Head of caudate nucleus (tissue), 42 donors: Measurements from ENCODE around the gene ASCL5.

Experiments used
- DNase-seq, 42 donors: peaks; one replicate each; pipeline versions ENCODE4 v3.0.0 to v3.0.0-alpha.2; 2020 to 2021; ENCODE audit warnings: mixed read lengths in 7 of 42
- intact Hi-C: fragments of 100-400 bp; cut with DNase I; formaldehyde crosslinking; loops from one replicate; pipeline ENCODE4 v1.15.0; 2022

Gene ASCL5

DNA sequence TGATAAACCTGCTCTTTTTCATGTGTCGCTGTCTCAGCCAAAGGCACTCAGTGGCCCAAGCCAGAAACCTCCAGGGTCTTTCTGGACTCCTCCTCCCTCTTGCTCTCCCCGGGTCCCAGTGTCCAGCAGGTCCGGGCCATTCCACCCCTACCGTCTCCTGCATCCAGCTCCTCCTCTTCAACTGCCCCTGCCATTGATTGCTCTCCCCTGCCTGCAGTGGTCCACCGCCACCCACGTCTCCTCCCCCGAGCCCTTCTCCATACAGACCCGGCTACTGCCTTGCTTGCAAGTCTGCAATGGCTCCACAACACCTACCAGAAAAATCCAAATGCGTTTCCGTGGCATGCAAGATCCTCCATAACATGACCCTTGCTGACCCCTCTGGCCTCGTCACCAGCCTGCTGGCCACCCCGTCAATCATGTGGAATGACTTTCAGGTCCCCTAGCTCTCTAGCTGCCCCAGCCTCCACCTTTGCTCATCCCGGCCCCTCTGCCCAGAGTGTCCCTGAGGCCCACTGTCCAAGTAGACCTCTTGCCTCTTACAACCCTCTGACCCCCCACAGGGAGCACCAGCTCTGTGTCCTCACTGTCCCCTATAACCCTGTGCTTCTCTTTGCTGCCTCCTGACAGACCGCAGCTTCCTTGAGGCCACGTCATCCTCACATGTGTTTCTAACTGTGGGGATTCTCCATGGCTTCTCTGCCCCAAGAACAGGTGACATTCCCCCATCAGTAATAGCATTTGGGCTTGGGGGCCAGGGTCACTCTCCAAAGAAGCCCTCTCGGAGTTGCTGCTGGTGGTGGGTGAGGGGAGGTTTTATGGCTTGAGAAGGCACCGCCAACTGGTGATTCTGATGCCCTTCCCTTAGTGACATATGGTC is 29.8 kb downstream of the ASCL5 start:
- no peak for DNase-seq
- intact Hi-C loops = no loop called here

DNA sequence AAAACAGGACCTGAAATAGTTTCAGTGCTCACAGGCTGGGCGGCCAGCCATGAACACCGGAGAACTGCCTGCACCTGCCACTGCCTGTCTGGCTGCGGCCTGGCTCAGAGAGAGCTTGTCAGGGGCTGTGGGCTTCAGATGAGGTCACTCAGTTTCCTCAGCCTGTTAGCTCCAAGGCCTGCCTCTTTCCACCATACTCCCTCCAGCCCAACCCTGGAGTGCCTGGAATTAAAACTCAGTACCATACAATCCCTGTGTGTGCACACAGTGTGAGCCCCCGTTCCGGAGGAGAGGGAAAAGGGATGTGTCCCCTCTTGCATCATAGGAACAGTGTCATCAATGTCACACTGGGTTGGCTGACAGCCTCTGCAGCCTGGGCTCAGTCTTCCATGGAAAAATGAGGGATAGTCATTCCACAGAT is 30.9 kb downstream of the ASCL5 start:
- intact Hi-C loops = no loop called here
- DNase-seq = peak in 6 of 42 donors; percentile 7 to 41 (median 21)

DNA sequence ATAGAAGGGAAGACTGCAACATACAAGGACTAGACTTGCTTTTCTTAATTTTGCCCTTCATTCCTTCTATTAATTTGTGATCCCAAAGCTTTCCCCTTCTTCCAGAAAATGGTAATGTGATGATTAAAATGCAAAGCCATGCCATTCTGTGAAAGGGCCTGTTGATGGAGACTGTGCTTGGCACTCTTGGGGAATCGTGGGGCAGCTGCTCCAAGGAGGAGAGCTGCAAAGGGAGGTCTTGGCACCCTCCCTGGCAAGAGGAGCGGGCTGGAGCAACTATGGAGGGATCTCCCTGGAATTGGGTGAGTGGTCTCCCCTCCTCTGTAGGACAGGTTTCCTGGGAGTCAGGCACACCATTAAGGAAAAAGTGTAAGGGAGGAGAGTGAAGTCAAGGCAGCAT is 31.4 kb downstream of the ASCL5 start:
- peak in 29 of 42 donors; percentile 17 to 69 (median 39) for DNase-seq
- intact Hi-C loops = no loop called here

- intact Hi-C loops = no loop called here
- DNase-seq = peak in 2 of 42 donors; percentile 8 to 10
Measured at GRCh38 chr1:201094832-201095231, 32.2 kb downstream of the ASCL5 start.

DNA sequence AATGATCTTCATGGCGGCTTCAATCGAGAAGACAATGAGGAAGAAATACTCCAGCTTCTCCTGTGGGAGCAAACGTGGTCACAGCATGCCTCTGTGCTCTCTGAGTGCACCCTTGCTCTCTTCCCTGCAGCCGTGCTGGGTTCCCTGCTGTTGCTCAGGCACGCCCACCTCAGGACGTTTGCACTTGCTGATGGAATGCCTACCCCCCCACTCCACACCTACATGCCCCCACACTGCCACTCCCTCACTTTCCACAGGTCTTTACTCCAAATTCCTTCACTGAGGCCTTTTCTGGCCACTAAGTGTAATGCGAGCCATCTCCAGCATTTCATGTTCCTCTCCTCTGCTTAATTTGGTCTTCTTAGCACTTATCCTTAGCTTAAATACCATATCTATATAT is 33.0 kb downstream of the ASCL5 start:
- no peak for DNase-seq
- intact Hi-C loops = no loop called here

- no peak for DNase-seq
- intact Hi-C loops = no loop called here
Measured at GRCh38 chr1:201093561-201093960, 33.4 kb downstream of the ASCL5 start.

DNA sequence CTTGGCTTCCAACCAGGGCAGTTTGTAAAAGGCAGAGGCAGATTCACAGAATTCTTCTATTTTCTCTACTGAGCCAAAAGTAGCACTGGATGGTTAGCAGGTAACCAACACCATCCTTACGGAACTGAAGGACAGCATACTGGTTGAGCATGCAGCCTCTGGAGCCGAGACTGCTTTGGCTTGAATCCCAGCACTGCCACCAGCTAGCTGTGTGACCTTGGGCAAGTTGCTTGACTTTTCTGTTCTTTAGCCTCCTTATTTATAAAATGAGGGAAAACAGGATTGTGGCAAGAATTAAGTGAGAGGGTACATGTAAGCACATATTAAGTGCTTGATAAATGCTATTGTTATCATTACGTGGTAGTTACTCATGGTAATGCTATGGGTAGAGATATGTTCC is 34.2 kb downstream of the ASCL5 start:
- DNase-seq = no peak
- intact Hi-C loops = no loop called here

GRCh38 chr1:201091256-201091655 is 35.7 kb downstream of the ASCL5 start:
- intact Hi-C loops = no loop called here
- DNase-seq = no peak

- DNase-seq = no peak
- intact Hi-C loops = no loop called here
Measured at GRCh38 chr1:201090541-201090940, 36.4 kb downstream of the ASCL5 start.

- intact Hi-C loops = no loop called here
- DNase-seq = no peak
Measured at GRCh38 chr1:201089596-201089995, 37.4 kb downstream of the ASCL5 start.

DNA sequence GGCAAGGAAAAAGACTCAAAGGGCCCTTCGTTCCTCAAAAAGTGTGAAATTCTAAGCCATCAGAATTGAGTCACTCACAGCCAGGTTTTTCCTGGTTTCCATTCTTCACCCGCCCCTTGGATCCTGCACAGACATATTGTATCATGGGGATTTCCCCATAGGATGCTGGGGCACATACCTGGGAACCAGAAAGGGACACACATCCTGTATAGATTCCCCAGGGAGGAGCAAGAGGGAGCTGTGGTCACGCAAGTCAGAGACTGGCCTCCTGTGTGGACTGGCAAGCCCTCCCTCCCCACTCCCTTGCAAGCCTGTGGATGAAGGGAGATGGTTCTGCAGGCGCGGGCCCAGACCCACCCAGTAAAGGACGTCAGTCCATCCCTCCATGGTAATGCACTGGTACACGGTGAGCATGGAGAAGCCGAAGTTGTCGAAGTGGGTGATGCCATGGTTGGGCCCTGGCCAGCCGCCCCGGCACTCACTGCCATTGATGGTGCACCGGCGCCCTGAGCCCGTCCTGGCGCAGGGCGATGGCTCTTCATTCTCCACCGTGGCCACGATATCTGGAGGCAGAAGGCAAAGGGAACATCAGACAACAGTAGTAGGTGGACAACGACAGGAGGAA is 38.0 kb downstream of the ASCL5 start:
- no peak for DNase-seq
- intact Hi-C loops = no loop called here

DNA sequence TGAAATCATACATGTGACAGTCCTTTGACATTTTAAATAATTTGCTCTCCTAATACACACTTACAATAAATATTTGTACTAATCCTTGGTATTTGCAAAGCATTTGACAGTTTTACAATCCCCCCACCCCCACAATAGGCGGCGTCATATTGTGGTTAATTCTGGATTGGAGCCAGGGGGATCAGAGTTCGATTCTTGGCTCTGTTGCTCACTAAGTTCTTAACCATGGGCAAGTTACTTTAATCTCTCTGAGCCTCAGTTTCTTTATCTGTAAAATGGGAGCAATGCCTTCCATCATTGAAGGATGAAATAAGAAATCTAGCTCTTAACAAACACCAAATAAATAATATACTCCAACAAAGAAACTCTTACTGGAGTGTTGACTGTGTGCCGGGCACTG is 38.6 kb downstream of the ASCL5 start:
- intact Hi-C loops = no loop called here
- DNase-seq = no peak

DNA sequence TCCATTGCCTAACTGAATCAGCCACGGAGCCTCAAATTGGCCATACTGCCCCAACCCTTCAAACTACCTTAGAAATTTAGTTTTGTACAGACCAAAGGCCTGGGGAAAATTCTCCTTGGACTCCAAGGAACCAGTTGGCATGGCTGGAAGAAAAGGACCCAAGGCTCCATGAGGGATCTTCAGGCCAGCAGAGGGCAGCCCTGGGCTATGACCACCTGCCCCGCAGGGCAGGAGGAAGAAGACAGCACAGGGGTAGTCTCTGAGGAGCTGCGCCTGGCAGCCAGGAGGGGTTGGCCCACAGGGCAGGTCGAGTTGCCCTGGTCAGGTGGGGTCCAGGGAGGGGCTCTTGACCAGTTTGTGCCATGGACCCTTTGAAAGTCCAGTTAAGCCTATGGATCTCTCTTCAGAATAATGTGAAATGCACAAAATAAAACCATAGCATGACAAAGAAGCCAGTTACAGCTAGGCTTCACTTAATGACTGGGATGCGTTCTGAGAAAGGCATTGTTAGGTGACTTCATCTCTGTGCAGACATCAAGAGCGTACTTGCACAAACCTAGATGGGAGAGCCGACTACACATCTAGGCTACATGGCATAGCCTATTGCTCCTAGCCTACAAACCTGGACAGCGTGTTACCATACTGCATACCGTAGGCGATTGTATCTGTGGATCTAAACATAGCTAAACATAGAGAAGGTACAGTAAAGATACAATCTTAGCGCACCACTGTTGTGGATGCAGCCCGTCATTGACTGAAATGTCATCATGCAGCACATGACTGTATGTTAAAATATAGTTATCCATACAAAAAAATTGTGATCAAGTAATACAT is 40.9 kb downstream of the ASCL5 start:
- DNase-seq = peak in 41 of 42 donors; percentile 26 to 85 (median 61)
- intact Hi-C loops = no loop called here

GRCh38 chr1:201084295-201084694 is 42.7 kb downstream of the ASCL5 start:
- intact Hi-C loops = no loop called here

DNA sequence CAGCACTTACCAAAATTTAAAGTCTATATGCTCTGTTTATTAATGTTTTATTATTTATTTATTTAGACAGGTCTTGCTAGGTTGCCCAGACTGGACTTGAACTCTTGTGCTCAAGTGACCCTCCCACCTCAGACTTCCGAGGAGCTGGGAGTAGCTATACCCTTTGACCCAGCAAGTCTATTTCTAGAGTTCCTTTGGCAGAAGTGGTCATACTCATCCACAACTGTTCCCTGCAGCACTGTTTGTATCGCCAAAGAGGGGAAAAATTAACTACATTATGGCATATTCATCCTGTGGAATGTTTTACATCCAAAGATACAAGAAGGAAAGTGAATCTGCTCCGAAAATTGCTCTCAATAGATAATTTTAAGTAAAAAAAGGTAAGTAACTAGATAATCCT is 43.2 kb downstream of the ASCL5 start:
- no peak for DNase-seq
- intact Hi-C loops = no loop called here

More at GRCh38 chr1:201084295-201084694, 42.7 kb downstream of the ASCL5 start:
- DNase-seq = no peak

GRCh38 chr1:201080135-201080534 is 46.8 kb downstream of the ASCL5 start:
- intact Hi-C loops = no loop called here
- no peak for DNase-seq

DNA sequence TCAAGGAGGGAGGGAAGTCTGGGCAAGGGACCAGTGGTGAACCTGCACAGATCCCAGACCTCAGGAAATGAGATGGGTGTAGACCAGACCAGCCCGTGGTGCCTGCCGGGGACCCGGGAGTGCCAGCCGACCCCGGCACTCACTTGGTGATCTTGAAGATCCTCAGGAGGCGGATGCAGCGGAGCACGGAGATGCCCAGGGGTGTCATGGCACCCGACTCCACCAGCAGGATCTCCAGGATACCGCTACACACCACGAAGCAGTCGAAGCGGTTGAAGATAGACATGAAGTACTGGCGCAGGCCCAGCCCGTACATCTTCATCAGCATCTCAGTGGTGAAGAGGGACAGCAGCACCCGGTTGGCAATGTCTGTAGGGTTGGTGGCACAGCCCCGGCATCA is 49.2 kb downstream of the ASCL5 start:
- intact Hi-C loops = no loop called here
- no peak for DNase-seq

DNA sequence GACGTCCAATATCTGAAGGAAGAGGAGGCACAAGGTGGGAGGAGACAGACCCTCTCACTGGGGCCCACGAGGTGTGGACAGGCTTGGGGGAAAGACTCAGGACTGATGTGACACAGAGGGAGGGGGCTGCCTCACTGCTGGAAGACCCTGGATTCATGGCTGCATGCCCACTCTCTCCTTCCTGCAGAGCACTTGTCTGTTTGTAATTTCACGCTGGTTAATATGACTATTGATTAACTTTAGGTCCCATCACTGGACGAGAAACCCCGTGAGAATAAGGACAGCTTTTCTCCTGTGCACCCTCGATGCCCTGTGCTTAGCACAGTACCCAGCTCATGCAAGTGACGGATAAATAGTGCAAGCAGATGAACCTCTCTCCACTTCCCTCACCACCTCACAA is 49.9 kb downstream of the ASCL5 start:
- DNase-seq = no peak
- intact Hi-C loops = no loop called here

- no peak for DNase-seq
- intact Hi-C loops = no loop called here
Measured at GRCh38 chr1:201076092-201076491, 50.9 kb downstream of the ASCL5 start.

- intact Hi-C loops = no loop called here
- DNase-seq = no peak
Measured at GRCh38 chr1:201074018-201074417, 53.0 kb downstream of the ASCL5 start.
